Progenitor cell of endocrine pancreas (in vitro differentiated cells): ENCODE data around the gene NPM1. TPM values are rescaled to one million over a fixed set of nuclear protein-coding genes. Genes with fewer than 3 reads are reported as not detected.
"Not testable (repeated sequence)": the region's sequence is repeated elsewhere in the genome, so short reads cannot be mapped to it uniquely, and the experiment has no call there.

Experiments used
- DNase-seq: peaks from one replicate; pipeline ENCODE4 v3.0.0; 2021; ENCODE audit warnings: low spot score; ENCODE audit not compliant: unreplicated experiment
- H3K27ac Mint-ChIP-seq: 2 replicates; pipeline ENCODE4 v1.8.0; 2021; ENCODE audit warnings: mild to moderate bottlenecking, moderate library complexity, mixed read lengths
- H3K27me3 Mint-ChIP-seq: 2 replicates; pipeline ENCODE4 v1.8.0; 2021; ENCODE audit warnings: mixed read lengths
- H3K36me3 Mint-ChIP-seq: 2 replicates; pipeline ENCODE4 v1.8.0; 2022; ENCODE audit warnings: mixed read lengths; ENCODE audit not compliant: insufficient read depth
- H3K4me1 Mint-ChIP-seq: 2 replicates; pipeline ENCODE4 v1.8.0; 2021; ENCODE audit warnings: low read depth, mixed read lengths
- H3K4me3 Mint-ChIP-seq: 2 replicates; pipeline ENCODE4 v1.8.0; 2021; ENCODE audit warnings: low read depth, mild to moderate bottlenecking, moderate library complexity, mixed read lengths
- H3K9me3 Mint-ChIP-seq: 2 replicates; pipeline ENCODE4 v1.8.0; 2021; ENCODE audit warnings: low read depth, mixed read lengths
- total RNA-seq: library from RNA; stranded (reverse); gene quantifications from 2 replicates; pipeline ENCODE4 v1.2.1, GENCODE V29; 2021
- TF ChIP-seq, protein P1 (sequence below): fragments of 200-600 bp; sonication (generic); IDR thresholded peaks from one replicate; pipeline ENCODE4 v1.5.0; 2021; ENCODE audit warnings: antibody characterized with exemption, mild to moderate bottlenecking; ENCODE audit not compliant: unreplicated experiment

Gene NPM1
- total RNA-seq, 1 donor from 2014 or later = 1,367 TPM

GRCh38 chr5:171371326-171371725, 16.3 kb upstream of the NPM1 start:
- Mint-ChIP-seq H3K36me3 (no peaks in the 10 kb centered on the region), H3K4me3 (no peak overlapping the region), H3K9me3 (no peaks in the 10 kb centered on the region), H3K27me3 (peaks cover 4% of the 10 kb centered on the region), H3K27ac (no peak overlapping the region), H3K4me1 (no peaks in the 10 kb centered on the region)
- TF ChIP-seq, protein P1, sequence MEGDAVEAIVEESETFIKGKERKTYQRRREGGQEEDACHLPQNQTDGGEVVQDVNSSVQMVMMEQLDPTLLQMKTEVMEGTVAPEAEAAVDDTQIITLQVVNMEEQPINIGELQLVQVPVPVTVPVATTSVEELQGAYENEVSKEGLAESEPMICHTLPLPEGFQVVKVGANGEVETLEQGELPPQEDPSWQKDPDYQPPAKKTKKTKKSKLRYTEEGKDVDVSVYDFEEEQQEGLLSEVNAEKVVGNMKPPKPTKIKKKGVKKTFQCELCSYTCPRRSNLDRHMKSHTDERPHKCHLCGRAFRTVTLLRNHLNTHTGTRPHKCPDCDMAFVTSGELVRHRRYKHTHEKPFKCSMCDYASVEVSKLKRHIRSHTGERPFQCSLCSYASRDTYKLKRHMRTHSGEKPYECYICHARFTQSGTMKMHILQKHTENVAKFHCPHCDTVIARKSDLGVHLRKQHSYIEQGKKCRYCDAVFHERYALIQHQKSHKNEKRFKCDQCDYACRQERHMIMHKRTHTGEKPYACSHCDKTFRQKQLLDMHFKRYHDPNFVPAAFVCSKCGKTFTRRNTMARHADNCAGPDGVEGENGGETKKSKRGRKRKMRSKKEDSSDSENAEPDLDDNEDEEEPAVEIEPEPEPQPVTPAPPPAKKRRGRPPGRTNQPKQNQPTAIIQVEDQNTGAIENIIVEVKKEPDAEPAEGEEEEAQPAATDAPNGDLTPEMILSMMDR = no peak
- DNase-seq = no peak

DNA sequence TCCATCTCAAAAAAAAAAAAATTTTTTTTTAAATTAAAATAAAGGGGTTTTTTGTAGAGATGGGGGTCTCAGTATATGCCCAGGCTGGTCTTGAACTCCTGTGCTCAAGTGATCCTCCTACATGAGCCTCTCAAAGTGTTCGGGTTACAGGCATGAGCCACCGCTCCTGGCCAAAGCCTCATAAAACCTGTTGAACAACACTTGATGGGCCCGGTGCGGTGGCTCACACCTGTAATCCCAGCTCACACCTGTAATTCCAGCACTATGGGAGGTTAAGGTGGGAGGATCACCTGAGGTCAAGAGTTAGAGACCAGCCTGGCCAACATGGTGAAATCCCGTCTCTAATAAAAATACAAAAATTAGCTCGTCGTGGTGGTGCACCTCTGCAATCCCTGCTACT, 7.7 kb upstream of the NPM1 start:
- H3K27ac Mint-ChIP-seq = no peak overlapping the region
- H3K36me3 Mint-ChIP-seq = no peaks in the 10 kb centered on the region
- H3K9me3 Mint-ChIP-seq = no peaks in the 10 kb centered on the region
- H3K27me3 Mint-ChIP-seq = no peaks in the 10 kb centered on the region
- no peaks in the 10 kb centered on the region for H3K4me1 Mint-ChIP-seq
- TF ChIP-seq, protein P1 = no peak
- H3K4me3 Mint-ChIP-seq = no peak overlapping the region
- no peak for DNase-seq

DNA sequence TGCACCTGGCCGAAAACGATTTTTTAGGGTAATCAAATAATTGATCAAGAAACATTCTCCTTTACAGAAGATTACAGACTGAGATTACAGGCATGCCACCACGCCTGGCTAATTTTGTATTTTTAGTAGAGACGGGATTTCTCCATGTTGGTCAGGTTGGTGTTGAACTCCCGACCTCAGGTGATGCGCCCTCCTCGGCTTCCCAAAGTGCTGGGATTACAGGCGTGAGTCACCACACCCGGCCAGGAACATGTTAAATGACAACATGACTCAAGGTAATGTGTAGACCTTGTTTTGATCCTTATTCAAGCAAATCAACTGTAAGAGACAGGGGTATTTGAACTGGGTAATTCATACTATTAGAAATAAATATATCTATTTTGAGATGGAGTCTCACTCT, 3.2 kb upstream of the NPM1 start:
- not testable (repeated sequence) for H3K9me3 Mint-ChIP-seq, H3K27ac Mint-ChIP-seq, H3K4me3 Mint-ChIP-seq, H3K27me3 Mint-ChIP-seq, H3K36me3 Mint-ChIP-seq, DNase-seq
- H3K4me1 Mint-ChIP-seq = peaks cover 13% of the 10 kb centered on the region

GRCh38 chr5:171384999-171385398, 2.6 kb upstream of the NPM1 start:
- H3K4me3 Mint-ChIP-seq, H3K9me3 Mint-ChIP-seq, H3K36me3 Mint-ChIP-seq, DNase-seq, H3K27me3 Mint-ChIP-seq, H3K27ac Mint-ChIP-seq: not testable (repeated sequence)
- peaks cover 18% of the 10 kb centered on the region for H3K4me1 Mint-ChIP-seq

- DNase-seq = no peak
- Mint-ChIP-seq H3K9me3 (no peaks in the 10 kb centered on the region), H3K36me3 (peaks cover 15% of the 10 kb centered on the region), H3K27me3 (no peaks in the 10 kb centered on the region), H3K27ac (peak overlapping the region; percentile 89), H3K4me3 (peak overlapping the region; percentile 37), H3K4me1 (peaks cover 29% of the 10 kb centered on the region)
- TF ChIP-seq, protein P1 = no peak
Observed at GRCh38 chr5:171386006-171386671, 1.5 kb upstream of the NPM1 start.

DNA sequence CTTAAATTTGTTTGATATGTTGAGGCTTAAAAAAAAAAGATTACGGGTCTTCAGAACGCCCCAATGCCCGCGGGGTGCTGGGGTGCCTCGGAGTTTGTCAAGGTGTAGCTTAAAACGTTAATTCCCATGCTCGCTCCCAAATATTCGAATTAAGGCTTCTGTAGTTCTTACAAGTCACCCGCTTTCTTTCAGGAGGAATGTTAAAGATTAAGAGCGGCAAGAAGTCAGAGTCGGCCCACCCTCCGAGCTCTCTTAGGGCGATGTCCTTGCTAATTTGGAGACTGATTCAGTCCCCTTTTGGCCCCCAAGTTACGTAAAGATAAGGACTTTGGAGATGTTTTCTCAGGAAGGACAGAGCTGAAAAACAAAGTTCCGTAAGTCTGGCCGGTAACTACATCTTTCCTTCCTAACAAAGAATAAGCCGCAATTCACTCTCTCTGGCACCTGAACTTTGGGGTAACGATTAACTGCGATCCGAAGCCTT, 746 bp upstream of the NPM1 start:
- H3K27me3 Mint-ChIP-seq = no peaks in the 10 kb centered on the region

More for the DNA sequence above, 746 bp upstream of the NPM1 start:
- H3K36me3 Mint-ChIP-seq = peaks cover 19% of the 10 kb centered on the region
- H3K4me3 Mint-ChIP-seq = peak overlapping the region; percentile 98
- no peaks in the 10 kb centered on the region for H3K9me3 Mint-ChIP-seq
- H3K27ac Mint-ChIP-seq = peak overlapping the region; percentile 100
- TF ChIP-seq, protein P1 = no peak
- peaks cover 33% of the 10 kb centered on the region for H3K4me1 Mint-ChIP-seq
- no peak for DNase-seq
